GM19238 (cell line): Measurements from ENCODE around the gene KLHL14.
"Not testable (repeated sequence)": the region's sequence is repeated elsewhere in the genome, so short reads cannot be mapped to it uniquely, and the experiment has no call there.

Source experiments
- DNase-seq: peaks from one replicate; pipeline ENCODE4 v3.0.0; 2011; ENCODE audit warnings: low spot score; ENCODE audit not compliant: insufficient read length

KLHL14 gene, protein sequence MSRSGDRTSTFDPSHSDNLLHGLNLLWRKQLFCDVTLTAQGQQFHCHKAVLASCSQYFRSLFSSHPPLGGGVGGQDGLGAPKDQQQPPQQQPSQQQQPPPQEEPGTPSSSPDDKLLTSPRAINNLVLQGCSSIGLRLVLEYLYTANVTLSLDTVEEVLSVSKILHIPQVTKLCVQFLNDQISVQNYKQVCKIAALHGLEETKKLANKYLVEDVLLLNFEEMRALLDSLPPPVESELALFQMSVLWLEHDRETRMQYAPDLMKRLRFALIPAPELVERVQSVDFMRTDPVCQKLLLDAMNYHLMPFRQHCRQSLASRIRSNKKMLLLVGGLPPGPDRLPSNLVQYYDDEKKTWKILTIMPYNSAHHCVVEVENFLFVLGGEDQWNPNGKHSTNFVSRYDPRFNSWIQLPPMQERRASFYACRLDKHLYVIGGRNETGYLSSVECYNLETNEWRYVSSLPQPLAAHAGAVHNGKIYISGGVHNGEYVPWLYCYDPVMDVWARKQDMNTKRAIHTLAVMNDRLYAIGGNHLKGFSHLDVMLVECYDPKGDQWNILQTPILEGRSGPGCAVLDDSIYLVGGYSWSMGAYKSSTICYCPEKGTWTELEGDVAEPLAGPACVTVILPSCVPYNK

GRCh38 chr18:32772581-32773381 is at the start of gene KLHL14:
Gene KLHL14, minus strand, starts transcription at chr18:32773023. Its CDS starts 2,432 bp downstream, at chr18:32770591.
- no peak for DNase-seq

- no peak for DNase-seq
These were observed 49.4 kb upstream of the KLHL14 start for GRCh38 chr18:32822197-32822596.

- no peak for DNase-seq
These were observed 43.1 kb upstream of the KLHL14 start for GRCh38 chr18:32815881-32816280.

- no peak for DNase-seq
These were observed 39.5 kb upstream of the KLHL14 start for GRCh38 chr18:32812342-32812741.

DNA sequence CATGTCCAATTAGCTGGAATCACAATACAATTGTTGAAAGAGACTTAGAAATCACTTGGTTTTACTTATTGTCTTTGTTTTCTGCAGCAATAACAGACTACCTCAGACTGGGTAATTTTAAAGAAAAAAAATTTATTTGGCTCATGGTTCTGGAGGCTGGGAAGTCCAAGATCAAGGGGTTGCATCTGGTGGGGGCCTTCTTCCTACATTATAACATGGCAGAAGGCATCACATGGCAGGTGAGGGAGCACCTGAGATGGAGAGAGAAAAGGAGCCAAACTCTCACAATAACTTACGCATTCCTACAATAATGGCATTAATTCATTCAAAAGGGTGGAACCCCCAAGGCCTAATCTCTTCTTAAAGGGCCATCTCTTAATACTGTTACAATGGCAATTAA is 37.5 kb upstream of the KLHL14 start:
- DNase-seq, result no peak

DNA sequence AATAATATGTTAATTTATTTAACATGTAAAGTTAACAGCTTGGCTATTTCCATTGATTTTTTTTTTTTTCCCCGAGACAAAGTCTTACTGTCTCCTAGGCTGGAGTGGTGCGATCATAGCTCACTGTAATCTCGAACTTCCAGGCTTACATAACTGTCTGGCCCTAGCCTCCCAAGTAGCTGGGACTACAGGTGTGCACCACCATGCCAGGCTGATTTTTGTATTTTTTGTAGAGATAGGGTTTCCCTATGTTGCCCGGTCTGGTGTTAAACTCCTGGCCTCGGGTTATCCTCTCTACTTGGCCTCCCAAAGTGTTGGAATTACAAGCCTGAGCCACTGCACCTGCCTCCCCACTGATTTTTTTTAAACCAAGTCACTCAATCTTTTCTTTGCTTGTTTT is 32.5 kb upstream of the KLHL14 start:
- DNase-seq, result no peak

DNA sequence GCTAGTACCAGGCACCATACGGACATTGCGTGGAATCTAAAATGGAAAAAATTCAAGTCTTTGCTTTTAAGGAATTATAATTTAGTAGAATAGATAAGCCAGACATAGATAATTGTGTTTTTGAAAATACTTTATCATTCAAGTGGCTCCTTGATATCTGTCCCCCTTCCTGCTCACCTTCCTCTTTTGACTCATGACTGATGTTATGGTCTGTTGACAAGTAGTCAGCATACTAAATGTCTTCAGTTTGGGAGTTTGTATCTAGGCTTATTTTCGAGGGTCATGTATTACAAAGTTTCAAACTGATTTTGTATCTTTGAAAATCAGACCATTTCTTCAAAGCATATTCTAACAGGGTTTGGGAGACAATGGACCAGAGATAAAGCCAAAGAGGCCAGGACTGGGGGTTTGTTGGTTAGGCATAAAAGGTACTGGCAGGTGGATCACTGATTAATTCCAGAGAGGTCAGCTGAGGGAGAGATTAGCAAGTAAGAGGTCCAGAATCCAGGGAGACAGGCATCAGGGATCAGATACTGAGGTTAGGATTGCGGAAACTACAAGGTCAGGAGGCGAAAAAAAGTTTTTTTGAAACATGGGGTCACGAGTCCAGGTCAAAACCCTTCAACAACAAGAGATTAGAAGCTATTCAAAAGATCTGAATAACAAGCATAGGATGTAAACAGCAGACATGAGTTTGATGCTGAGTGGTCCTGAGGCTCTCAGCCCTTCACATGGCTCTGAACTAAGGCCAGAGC is 31.5 kb upstream of the KLHL14 start:
- no peak for DNase-seq

DNA sequence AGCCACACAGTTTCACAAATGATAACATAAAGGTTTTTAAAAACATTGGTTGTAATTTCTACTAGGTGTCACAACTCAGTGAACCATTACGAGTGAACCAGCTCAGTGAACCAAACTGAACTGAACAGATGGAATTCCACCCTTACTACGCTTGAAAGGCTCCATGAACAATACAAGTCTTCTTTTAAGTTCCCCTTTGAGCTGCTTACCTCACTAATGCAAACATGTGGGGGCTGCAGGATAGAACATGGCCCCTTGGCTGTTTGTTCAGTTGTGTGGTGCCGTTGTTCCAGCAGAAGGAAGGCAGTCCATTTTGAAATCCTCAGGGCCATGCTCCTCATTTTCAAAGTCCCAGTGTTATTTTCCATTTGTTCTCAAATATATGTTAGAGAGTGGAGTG is 30.7 kb upstream of the KLHL14 start:
- DNase-seq, result peak; percentile 3

- DNase-seq, result peak; percentile 8
These were observed 30.0 kb upstream of the KLHL14 start for GRCh38 chr18:32802591-32803451.

GRCh38 chr18:32801228-32801627 is 28.4 kb upstream of the KLHL14 start:
- DNase-seq, result no peak

- DNase-seq, result no peak
These were observed 25.6 kb upstream of the KLHL14 start for GRCh38 chr18:32798209-32798960.

- not testable (repeated sequence) for DNase-seq
These were observed 21.8 kb upstream of the KLHL14 start for GRCh38 chr18:32794667-32795066.

- DNase-seq, result no peak
These were observed 6.2 kb upstream of the KLHL14 start for GRCh38 chr18:32779010-32779409.

GRCh38 chr18:32777049-32777448 is 4.2 kb upstream of the KLHL14 start:
- no peak for DNase-seq

GRCh38 chr18:32776561-32776960 is 3.7 kb upstream of the KLHL14 start:
- DNase-seq, result no peak

- no peak for DNase-seq
These were observed 2.8 kb upstream of the KLHL14 start for GRCh38 chr18:32775628-32776027.

- no peak for DNase-seq
These were observed 524 bp upstream of the KLHL14 start for GRCh38 chr18:32773382-32773712.

DNA sequence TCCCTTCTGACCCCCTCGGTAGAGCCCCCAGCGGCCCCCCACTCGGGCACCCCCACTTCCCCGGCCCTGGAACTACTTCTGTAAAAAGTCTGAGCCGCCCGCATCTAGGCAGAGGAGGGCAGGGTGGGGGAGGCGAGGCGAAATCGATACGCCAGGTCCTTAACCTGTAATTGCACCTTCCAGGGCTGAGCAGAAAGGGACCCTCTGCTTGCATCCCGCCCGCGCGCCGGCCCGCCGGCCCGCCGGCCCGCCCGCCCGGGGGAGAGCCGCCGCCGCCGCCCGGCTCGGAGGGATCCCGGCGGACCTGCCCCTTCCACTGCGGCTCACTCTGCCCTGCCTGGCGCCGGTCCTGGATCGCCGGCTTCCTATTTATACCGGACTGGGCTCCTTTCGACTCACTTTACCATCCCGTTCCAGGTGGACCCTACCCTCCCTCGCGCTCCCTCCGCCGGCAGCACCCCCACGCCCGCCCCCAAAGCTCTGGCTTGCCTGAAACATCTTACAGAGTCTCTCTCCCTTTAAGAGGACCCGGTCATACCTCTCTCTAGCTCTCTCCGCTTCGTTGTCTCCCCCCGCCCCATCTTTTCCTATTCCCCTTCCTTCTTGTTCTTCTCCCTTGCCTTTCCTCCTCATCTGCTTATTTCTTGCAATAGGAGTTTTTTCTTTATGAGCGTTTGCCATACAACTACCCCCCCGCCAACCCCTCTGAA is 797 bp downstream of the KLHL14 start:
- DNase-seq, result no peak

- DNase-seq, result no peak
These were observed 1.6 kb downstream of the KLHL14 start for GRCh38 chr18:32771169-32771751.
